ENCODE data around the gene NAALADL1.

Gene NAALADL1

DNA sequence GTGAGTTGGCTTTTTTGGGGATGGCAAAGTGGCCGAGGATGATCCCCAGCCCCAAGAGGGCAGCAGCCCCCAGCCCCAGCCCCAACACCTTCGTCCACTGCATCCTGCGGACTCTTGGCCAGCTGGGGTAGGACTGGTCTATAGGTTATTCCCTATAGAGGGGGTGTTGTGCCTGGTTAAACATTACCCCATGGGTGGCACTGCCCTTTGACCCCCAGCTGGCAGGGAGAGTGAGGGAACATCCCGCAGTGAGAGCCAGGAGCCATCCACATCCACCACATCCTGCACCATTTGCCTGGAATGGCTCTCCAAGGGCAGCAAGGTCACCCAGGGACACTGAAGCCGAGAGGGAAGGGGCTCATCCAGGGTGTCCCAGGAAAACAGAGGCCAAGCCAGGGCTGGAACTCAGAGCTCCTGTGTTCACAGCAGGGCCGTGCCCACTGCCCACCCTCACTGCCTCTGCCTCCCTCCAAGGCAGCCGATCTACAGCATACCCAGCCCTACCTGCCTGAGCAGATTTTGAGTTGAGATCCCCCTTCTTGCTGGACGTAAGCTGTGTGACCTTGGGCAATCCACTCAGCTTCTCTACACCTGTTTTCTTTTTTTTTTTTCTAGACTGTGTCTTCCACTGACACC lies at the start of gene NAALADL1:
Gene NAALADL1 (minus strand): TSS at position 135 of the 636 bp plus-strand sequence. CDS start 32 bp downstream, at position 103.
- Mint-ChIP-seq H3K27ac (no peak within 1 kb of the TSS), H3K4me3 (no peak within 1 kb of the TSS), H3K9me3 (no peaks in the 10 kb centered on the region), H3K4me1 (ENCODE audit: low read depth) (peaks cover 12% of the 10 kb centered on the region), H3K27me3 (no peaks in the 10 kb centered on the region), H3K36me3 (ENCODE audit: low read depth) (no peaks in the 10 kb centered on the region)
- no peak for DNase-seq

- DNase-seq, result no peak
- Mint-ChIP-seq H3K4me1 (ENCODE audit: low read depth) (peaks cover 38% of the 10 kb centered on the region), H3K4me3 (no peak overlapping the region), H3K27me3 (no peaks in the 10 kb centered on the region), H3K36me3 (ENCODE audit: low read depth) (peaks cover 72% of the 10 kb centered on the region), H3K9me3 (no peaks in the 10 kb centered on the region), H3K27ac (no peak overlapping the region)
Observed at GRCh38 chr11:65107751-65108468, 49.6 kb upstream of the NAALADL1 start.

DNA sequence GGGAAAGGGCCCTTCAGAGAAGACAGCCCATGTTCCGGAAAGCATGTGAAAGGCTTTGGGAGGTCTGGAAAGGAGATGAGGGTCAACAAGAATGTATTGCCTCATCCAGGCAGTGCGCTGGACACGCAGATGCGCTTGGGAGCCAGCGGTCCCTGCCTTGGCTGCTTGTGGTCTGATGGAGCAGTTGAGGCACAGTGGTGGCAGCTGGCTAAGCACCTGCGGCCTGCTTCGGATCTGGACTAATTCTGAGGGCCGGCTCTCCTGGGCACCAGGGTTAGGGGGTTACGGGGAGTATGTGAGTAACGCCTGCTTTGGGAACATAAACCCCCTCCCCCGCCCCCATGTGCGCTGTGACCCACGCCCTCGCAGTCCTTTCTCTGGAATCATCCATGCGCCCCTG lies 48.7 kb upstream of the NAALADL1 start:
- H3K27ac Mint-ChIP-seq, result peak overlapping the region; percentile 16
- DNase-seq, result no peak
- H3K9me3 Mint-ChIP-seq, result no peaks in the 10 kb centered on the region
- H3K4me3 Mint-ChIP-seq, result no peak overlapping the region
- H3K27me3 Mint-ChIP-seq, result no peaks in the 10 kb centered on the region
- peaks cover 36% of the 10 kb centered on the region for H3K4me1 Mint-ChIP-seq (ENCODE audit: low read depth)
- H3K36me3 Mint-ChIP-seq (ENCODE audit: low read depth), result peaks cover 80% of the 10 kb centered on the region

- Mint-ChIP-seq H3K27ac (peak overlapping the region; percentile 18), H3K4me1 (ENCODE audit: low read depth) (peaks cover 15% of the 10 kb centered on the region), H3K36me3 (ENCODE audit: low read depth) (peaks cover 75% of the 10 kb centered on the region)
Observed at GRCh38 chr11:65104628-65105027, 46.3 kb upstream of the NAALADL1 start.

DNA sequence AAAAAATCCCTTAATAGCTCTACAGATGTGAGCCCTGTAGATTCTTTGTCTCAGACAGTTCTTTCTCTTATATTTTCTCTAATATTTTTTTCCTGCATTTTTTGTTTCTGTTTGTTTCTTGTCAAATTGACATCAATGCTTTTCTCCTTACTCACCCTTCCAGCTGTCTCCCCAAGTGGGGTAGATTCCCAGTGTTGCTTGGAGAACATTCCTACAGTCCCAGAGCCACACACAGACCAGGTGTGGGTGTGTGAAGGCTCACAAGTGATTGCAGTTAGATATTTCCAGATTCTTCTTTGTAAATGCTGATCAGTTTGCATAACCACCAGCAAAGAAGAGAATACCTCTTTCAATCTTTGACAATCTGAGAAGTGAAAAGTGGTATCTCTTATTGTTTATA lies 45.1 kb upstream of the NAALADL1 start:
- peaks cover 19% of the 10 kb centered on the region for H3K4me1 Mint-ChIP-seq (ENCODE audit: low read depth)
- no peak overlapping the region for H3K4me3 Mint-ChIP-seq
- H3K27ac Mint-ChIP-seq, result peak overlapping the region; percentile 65
- no peaks in the 10 kb centered on the region for H3K9me3 Mint-ChIP-seq
- H3K27me3 Mint-ChIP-seq, result no peaks in the 10 kb centered on the region
- peaks cover 74% of the 10 kb centered on the region for H3K36me3 Mint-ChIP-seq (ENCODE audit: low read depth)
- no peak for DNase-seq

More at GRCh38 chr11:65104628-65105027, 46.3 kb upstream of the NAALADL1 start:
- H3K27me3 Mint-ChIP-seq, result no peaks in the 10 kb centered on the region
- H3K9me3 Mint-ChIP-seq, result no peaks in the 10 kb centered on the region
- H3K4me3 Mint-ChIP-seq, result no peak overlapping the region
- DNase-seq, result no peak

DNA sequence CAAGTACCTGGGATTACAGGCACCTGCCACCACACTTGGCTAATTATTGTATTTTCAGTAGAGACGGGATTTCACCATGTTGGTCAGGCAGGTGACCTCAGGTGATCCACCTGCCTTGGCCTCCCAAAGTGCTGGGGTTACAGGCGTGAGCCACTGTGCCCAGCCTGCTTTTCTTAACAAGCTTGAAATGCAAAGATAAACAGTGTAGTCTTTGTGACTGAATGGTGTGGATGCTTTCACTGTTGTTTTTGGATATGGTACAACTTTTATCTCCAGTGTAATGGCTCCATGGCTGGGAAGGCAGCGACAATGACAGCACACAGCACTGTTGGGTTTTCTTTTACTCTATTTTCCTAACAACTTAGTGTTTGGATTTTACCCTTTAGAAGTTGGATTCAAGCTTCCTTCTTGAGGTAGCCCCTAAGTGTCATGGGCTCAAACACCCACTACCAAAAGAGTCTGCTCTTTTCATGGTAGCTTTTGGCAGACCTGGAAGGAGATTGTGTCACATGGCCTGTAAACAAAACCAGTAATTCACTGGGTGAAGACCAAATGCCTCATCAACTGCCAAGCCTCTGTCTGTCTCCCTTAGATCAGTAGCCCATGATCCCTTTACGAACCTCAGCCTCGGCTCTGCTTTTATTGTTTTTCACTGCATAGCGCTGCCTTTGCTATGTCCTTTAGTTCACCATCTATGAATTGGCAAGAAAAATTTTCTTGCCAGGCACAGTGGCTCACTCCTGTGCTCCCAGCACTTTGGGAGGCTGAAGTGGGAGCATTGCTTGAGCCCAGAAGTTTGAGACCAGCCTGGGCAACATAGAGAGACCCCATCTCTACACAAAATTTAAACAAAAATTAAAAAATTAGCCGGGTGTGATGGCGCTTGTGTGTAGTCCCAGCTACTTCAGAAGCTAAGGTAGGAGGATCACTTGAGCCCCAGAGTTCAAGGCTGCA lies 44.1 kb upstream of the NAALADL1 start:
- Mint-ChIP-seq H3K9me3 (no peaks in the 10 kb centered on the region), H3K27me3 (no peaks in the 10 kb centered on the region), H3K4me3 (no peak overlapping the region), H3K36me3 (ENCODE audit: low read depth) (peaks cover 76% of the 10 kb centered on the region), H3K27ac (peak overlapping the region; percentile 18), H3K4me1 (ENCODE audit: low read depth) (peaks cover 24% of the 10 kb centered on the region)
- DNase-seq, result no peak

DNA sequence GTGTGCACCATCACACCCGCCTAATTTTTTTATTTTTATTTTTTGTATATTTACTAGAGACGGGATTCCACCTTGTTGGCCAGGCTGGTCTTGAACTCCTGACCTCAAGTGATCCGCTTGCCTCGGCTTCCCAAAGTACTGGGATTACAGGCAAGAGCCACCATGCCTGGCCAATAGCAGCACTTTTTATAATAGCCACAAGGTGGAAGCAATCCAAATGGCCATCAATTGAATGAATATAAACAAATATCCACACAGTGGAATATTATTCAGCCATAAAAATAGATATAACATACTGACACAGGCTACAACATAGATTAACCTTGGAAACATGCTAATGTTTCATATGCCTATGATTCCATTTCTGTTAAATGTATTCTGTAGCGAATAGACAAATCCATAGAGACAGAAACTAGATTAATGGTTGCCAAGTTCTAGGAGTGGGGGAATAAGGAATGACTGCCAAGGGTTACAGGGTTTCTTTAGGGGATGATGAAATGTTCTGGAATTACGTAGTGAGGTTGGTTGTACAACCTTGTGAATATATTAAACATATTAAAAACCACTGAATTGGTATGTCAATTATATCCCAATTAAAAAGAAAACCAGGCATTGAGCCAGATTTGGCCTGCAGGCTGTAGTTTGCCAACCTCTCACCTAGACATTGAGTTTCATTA lies 42.5 kb upstream of the NAALADL1 start:
- H3K4me1 Mint-ChIP-seq (ENCODE audit: low read depth), result peaks cover 29% of the 10 kb centered on the region
- H3K9me3 Mint-ChIP-seq, result no peaks in the 10 kb centered on the region
- no peak for DNase-seq
- H3K27ac Mint-ChIP-seq, result no peak overlapping the region
- H3K27me3 Mint-ChIP-seq, result no peaks in the 10 kb centered on the region
- peaks cover 73% of the 10 kb centered on the region for H3K36me3 Mint-ChIP-seq (ENCODE audit: low read depth)
- H3K4me3 Mint-ChIP-seq, result no peak overlapping the region

DNA sequence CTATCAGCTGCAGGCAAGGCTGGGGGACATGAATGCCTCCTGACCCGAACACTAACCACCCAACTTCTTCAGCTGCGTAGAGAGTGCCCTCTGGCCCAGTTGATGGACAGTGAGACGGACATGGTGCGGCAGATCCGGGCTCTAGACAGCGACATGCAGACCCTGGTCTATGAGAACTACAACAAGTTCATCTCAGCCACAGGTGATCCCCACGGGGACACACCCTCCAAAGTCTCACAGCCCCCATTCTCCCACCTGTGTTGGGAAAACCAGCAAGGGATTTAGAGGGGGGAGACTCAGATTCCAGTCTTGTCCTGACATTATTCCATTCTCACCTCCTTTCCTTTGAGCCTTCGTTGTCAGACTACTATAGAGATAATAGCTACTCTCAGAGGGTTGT lies 38.6 kb upstream of the NAALADL1 start:
- peaks cover 21% of the 10 kb centered on the region for H3K4me1 Mint-ChIP-seq (ENCODE audit: low read depth)
- peak overlapping the region; percentile 96 for H3K27ac Mint-ChIP-seq
- H3K27me3 Mint-ChIP-seq, result no peaks in the 10 kb centered on the region
- H3K9me3 Mint-ChIP-seq, result no peaks in the 10 kb centered on the region
- no peak for DNase-seq
- H3K36me3 Mint-ChIP-seq (ENCODE audit: low read depth), result peaks cover 36% of the 10 kb centered on the region
- peak overlapping the region; percentile 92 for H3K4me3 Mint-ChIP-seq

DNA sequence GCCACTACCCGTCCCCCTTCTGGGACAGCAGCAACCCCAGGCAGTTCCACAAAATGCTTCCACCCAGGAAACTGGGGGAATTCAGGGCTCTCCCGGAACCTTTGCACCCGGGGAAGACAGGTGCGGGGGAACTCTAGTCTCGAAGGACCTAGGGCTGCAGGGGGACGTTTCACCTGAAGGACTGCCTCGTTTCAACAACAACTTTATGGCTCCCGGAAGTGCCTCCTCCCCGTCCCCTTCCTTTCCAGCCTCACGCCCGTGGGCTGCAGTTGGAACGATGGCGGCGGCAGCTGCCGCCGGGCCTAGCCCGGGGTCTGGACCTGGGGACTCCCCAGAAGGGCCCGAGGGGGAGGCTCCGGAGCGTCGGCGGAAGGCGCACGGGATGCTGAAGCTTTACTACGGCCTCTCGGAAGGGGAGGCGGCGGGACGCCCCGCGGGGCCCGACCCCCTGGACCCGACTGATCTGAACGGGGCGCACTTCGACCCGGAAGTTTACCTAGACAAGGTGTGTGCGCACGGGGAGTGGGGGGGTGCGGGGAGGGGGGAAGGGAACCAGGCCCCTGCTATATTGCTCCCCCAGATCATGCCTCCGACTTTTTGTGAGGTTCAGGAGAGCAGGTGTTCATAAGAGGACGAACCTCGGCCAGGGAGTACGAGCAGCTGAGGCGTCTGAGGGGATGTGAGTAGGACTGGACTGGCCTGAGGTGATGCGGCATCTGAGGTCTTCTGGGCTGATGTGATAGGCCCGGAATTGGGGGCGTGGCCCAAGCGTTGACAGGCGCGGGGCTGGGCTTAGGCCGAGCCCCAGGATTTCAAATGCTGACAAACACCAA lies 37.8 kb upstream of the NAALADL1 start, which contains the start of gene VPS51:
Gene VPS51 (plus strand): TSS at position 241 of the 833 bp plus-strand sequence. CDS start 37 bp downstream, at position 278.
- peak; percentile 87 for DNase-seq
- Mint-ChIP-seq H3K27ac (peak within 1 kb of the TSS; percentile 96), H3K4me1 (ENCODE audit: low read depth) (peaks cover 21% of the 10 kb centered on the region), H3K9me3 (no peaks in the 10 kb centered on the region), H3K4me3 (peak within 1 kb of the TSS; percentile 92), H3K27me3 (no peaks in the 10 kb centered on the region), H3K36me3 (ENCODE audit: low read depth) (peaks cover 31% of the 10 kb centered on the region)

GRCh38 chr11:65095427-65095826 lies 37.1 kb upstream of the NAALADL1 start:
- Mint-ChIP-seq H3K27ac (peak overlapping the region; percentile 96), H3K27me3 (no peaks in the 10 kb centered on the region), H3K4me1 (ENCODE audit: low read depth) (peaks cover 21% of the 10 kb centered on the region), H3K4me3 (peak overlapping the region; percentile 92), H3K36me3 (ENCODE audit: low read depth) (peaks cover 30% of the 10 kb centered on the region), H3K9me3 (no peaks in the 10 kb centered on the region)
- DNase-seq, result no peak

DNA sequence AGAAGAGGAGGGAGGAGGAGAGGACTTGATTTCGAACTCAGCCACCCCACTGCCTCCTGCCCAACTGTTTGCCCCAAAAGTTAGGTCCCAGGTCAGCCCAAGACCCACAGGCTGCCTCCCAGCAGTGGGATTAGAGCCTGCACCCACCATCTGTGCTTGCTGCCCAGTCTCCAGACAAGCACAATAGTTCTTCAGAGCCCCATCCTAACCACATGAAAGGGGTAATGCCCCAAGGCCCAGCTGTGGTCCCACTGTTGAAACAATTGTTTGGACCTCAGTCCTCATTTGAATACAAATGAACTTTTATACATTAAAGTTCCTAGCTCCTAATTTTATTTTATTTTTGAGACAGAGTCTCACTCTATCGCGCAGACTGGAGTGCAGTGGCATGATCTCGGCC lies 32.3 kb upstream of the NAALADL1 start:
- H3K4me3 Mint-ChIP-seq, result no peak overlapping the region
- H3K4me1 Mint-ChIP-seq (ENCODE audit: low read depth), result peaks cover 5% of the 10 kb centered on the region
- no peak for DNase-seq
- H3K36me3 Mint-ChIP-seq (ENCODE audit: low read depth), result peaks cover 44% of the 10 kb centered on the region
- no peaks in the 10 kb centered on the region for H3K9me3 Mint-ChIP-seq
- H3K27ac Mint-ChIP-seq, result peak overlapping the region; percentile 19
- H3K27me3 Mint-ChIP-seq, result no peaks in the 10 kb centered on the region

DNA sequence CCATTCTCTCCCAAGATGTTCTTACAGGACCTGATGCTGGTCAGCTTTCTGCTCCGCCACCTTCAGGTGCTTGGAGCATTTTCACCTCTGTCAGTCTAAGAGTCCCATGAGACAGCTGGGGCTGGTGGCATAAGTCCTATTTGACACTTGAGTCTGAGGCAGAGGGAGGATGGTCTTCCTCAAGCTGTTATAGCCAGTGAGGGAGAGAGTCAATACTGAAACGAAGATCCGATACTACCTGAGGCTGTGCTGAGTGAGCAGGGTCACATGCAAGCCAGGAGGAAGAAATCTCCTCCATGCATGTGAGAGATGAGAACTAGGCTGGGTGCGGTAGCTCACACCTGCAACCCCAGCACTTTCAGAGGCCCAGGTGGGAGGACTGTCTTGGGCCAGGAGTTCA lies 31.3 kb upstream of the NAALADL1 start:
- H3K36me3 Mint-ChIP-seq (ENCODE audit: low read depth), result peaks cover 51% of the 10 kb centered on the region
- H3K4me1 Mint-ChIP-seq (ENCODE audit: low read depth), result peaks cover 13% of the 10 kb centered on the region
- H3K27me3 Mint-ChIP-seq, result no peaks in the 10 kb centered on the region
- DNase-seq, result no peak
- no peak overlapping the region for H3K27ac Mint-ChIP-seq
- no peak overlapping the region for H3K4me3 Mint-ChIP-seq
- no peaks in the 10 kb centered on the region for H3K9me3 Mint-ChIP-seq

GRCh38 chr11:65087827-65088226 lies 29.5 kb upstream of the NAALADL1 start:
- H3K27ac Mint-ChIP-seq, result no peak overlapping the region
- H3K9me3 Mint-ChIP-seq, result no peaks in the 10 kb centered on the region
- H3K27me3 Mint-ChIP-seq, result no peaks in the 10 kb centered on the region
- peaks cover 69% of the 10 kb centered on the region for H3K36me3 Mint-ChIP-seq (ENCODE audit: low read depth)
- H3K4me3 Mint-ChIP-seq, result no peak overlapping the region
- no peak for DNase-seq
- H3K4me1 Mint-ChIP-seq (ENCODE audit: low read depth), result peaks cover 20% of the 10 kb centered on the region
